Measurements from ENCODE around the gene NBPF3. TPM values are rescaled to one million over a fixed set of nuclear protein-coding genes. Genes with fewer than 3 reads are reported as not detected.

NBPF3 gene
- total RNA-seq = 14.2 and 20.2 TPM in 2 replicates

GRCh38 chr1:21439721-21440629 lies at the start of gene NBPF3:
Gene NBPF3, plus strand, starts transcription at chr1:21440137. Its CDS starts 4,950 bp downstream, at chr1:21445087.

GRCh38 chr1:21509351-21510112 lies 69.6 kb downstream of the NBPF3 start, which contains the start of gene ALPL:
Gene ALPL, plus strand, starts transcription at chr1:21509423. Its CDS starts 44,659 bp downstream, at chr1:21554082.

Other genes starting within 250 kb of the NBPF3 start
- 110 and 200 TPM in 2 replicates for gene ECE1, start 149.7 kb upstream of the NBPF3 start, total RNA-seq
- 0.13 and 1.7 TPM in 2 replicates for gene ALPL, start 69.3 kb downstream of the NBPF3 start, total RNA-seq
- gene RAP1GAP, start 229.2 kb downstream of the NBPF3 start, total RNA-seq = 0.13 TPM in 1 of 2 replicates, not detected in the other